Lower leg skin (tissue), 3 donors: ENCODE results near the gene ABCC5.

Source experiments
- POLR2A ChIP-seq, 2 donors: fragments of 450-650 bp; IDR thresholded peaks; one replicate each; pipeline ENCODE4 v1.6.1; 2016 to 2017; ENCODE audit warnings: antibody characterized with exemption in 2 of 2, mild to moderate bottlenecking in 1 of 2, moderate library complexity in 1 of 2
- TF ChIP-seq, protein P1 (sequence below), 3 donors: fragments of 450-650 bp; IDR thresholded peaks; one replicate each; pipeline ENCODE4 v1.5.1; 2016; ENCODE audit warnings: antibody characterized with exemption in 3 of 3, mild to moderate bottlenecking in 3 of 3, moderate library complexity in 2 of 3

GRCh38 chr3:183911763-183912506 is 105.7 kb downstream of the ABCC5 start:
- TF ChIP-seq, protein P1, sequence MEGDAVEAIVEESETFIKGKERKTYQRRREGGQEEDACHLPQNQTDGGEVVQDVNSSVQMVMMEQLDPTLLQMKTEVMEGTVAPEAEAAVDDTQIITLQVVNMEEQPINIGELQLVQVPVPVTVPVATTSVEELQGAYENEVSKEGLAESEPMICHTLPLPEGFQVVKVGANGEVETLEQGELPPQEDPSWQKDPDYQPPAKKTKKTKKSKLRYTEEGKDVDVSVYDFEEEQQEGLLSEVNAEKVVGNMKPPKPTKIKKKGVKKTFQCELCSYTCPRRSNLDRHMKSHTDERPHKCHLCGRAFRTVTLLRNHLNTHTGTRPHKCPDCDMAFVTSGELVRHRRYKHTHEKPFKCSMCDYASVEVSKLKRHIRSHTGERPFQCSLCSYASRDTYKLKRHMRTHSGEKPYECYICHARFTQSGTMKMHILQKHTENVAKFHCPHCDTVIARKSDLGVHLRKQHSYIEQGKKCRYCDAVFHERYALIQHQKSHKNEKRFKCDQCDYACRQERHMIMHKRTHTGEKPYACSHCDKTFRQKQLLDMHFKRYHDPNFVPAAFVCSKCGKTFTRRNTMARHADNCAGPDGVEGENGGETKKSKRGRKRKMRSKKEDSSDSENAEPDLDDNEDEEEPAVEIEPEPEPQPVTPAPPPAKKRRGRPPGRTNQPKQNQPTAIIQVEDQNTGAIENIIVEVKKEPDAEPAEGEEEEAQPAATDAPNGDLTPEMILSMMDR (IDR thresholded peaks at IDR 0.05): no peak
- TF ChIP-seq POLR2A (IDR thresholded peaks at IDR 0.05): no peak
